NT2/D1 (cell line): Measurements from ENCODE around the gene SEPSECS.

Source experiments
- DNase-seq: peaks from one replicate; pipeline ENCODE4 v3.0.0-alpha.2; 2011; ENCODE audit warnings: low read depth, low spot score
- H3K27me3 ChIP-seq: 2 replicates; pipeline ENCODE4 v1.6.0; 2011; ENCODE audit warnings: mild to moderate bottlenecking; ENCODE audit not compliant: insufficient read length, insufficient read depth
- H3K36me3 ChIP-seq: 2 replicates; pipeline ENCODE4 v1.6.1; 2011; ENCODE audit warnings: mild to moderate bottlenecking, low read length, mixed read lengths; ENCODE audit not compliant: insufficient read depth, insufficient read length
- H3K4me1 ChIP-seq: 2 replicates; pipeline ENCODE4 v1.5.1; 2011; ENCODE audit not compliant: insufficient read depth, insufficient read length
- H3K4me3 ChIP-seq: 2 replicates; pipeline ENCODE4 v1.5.1; 2011; ENCODE audit warnings: low read depth; ENCODE audit not compliant: insufficient read length
- H3K9ac ChIP-seq: 2 replicates; pipeline ENCODE4 v1.6.0; 2011; ENCODE audit warnings: low read depth; ENCODE audit not compliant: insufficient read length
- H3K9me3 ChIP-seq: 2 replicates; pipeline ENCODE4 v1.5.1; 2011; ENCODE audit warnings: mild to moderate bottlenecking, low read length; ENCODE audit not compliant: insufficient read depth
- SUZ12 ChIP-seq: IDR thresholded peaks from 2 replicates; pipeline ENCODE4 v1.6.1; 2011; ENCODE audit not compliant: insufficient read length, insufficient read depth; ENCODE audit errors: extremely low read depth
- YY1 ChIP-seq: IDR thresholded peaks from 2 replicates; pipeline ENCODE4 v1.6.1; 2011; ENCODE audit not compliant: insufficient read length, insufficient read depth
- ZNF274 ChIP-seq: IDR thresholded peaks from 2 replicates; pipeline ENCODE4 v1.6.1; 2011; ENCODE audit warnings: mild to moderate bottlenecking, low read depth, low read length

Gene SEPSECS

DNA sequence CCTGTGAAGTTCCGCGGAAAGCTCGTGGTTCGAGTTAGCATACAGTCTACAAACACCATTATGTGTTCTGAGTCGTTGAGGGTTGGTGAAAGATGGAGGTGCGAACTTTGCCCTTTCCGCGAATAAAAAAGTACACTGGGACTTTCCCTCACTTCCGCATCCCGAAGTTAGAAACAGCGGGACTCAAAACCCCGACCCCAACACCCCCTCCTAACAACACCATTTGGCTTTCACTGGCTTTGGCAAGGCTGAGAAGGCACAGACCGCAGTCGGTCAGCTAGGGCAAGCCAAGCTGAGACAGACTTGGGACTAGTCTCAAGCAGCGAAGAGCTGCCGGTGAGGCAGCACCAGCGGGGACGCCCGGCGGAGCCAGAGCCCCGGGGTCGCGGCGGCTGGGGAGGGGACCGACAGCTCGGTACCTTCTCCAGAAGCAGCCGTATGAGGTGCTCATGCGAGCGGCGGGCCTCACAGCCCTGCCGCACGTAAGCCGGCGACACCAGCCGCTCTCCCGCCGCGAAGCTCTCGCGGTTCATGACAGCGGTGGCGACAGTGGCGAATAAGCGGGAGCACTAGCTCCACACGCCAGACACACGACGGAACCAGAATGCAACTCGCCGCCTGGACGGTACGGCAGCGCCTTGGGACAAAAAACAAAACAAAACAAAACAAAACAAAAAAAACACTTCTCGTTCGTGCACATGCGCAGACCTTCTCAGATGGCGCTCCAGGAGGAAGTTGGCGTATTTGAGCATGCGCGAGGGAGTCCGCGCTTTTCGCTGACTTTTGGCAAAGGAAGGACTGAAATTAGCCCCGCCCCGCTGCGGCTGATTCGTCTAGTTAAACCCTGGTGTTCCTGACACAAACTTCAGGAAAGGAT is at the start of gene SEPSECS:
SEPSECS (minus strand) TSS at position 613 of the 877 bp plus-strand sequence; CDS start at position 533, 80 bp downstream.
- Histone ChIP-seq H3K9ac (peak within 1 kb of the TSS; percentile 91), H3K9me3 (no peaks in the 10 kb centered on the region), H3K4me1 (no peaks in the 10 kb centered on the region), H3K4me3 (peak within 1 kb of the TSS; percentile 79), H3K36me3 (peaks cover 6% of the 10 kb centered on the region), H3K27me3 (no peaks in the 10 kb centered on the region)
- DNase-seq, result peak; percentile 84
- no peak for TF ChIP-seq ZNF274
- no peak for TF ChIP-seq YY1
- no peak for TF ChIP-seq SUZ12

DNA sequence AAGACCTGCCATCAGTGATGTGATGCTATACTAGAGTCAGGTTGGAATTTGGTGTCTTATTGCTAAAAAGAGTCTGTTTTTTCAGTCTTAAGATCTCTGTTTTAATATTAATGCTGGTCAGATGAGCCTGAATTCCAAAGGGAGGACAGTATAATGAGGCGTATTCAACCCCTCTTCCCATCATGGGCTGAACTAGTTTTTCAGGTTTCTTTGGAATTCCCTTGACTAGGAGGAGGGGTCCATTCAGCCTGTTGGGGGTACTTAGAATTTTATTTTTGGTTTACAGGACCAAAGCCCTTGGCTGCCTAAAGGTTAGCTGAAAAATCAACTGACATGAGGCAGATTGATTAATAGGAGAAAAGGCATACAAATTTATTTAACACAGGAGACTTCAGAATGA is 49.5 kb upstream of the SEPSECS start:
- H3K9ac ChIP-seq, result no peak overlapping the region
- H3K4me3 ChIP-seq, result no peak overlapping the region
- no peak for TF ChIP-seq SUZ12
- no peaks in the 10 kb centered on the region for H3K36me3 ChIP-seq
- DNase-seq, result no peak
- H3K9me3 ChIP-seq, result no peaks in the 10 kb centered on the region; the same call in 1 of the 2 replicates
- no peaks in the 10 kb centered on the region for H3K4me1 ChIP-seq
- H3K27me3 ChIP-seq, result no peaks in the 10 kb centered on the region

DNA sequence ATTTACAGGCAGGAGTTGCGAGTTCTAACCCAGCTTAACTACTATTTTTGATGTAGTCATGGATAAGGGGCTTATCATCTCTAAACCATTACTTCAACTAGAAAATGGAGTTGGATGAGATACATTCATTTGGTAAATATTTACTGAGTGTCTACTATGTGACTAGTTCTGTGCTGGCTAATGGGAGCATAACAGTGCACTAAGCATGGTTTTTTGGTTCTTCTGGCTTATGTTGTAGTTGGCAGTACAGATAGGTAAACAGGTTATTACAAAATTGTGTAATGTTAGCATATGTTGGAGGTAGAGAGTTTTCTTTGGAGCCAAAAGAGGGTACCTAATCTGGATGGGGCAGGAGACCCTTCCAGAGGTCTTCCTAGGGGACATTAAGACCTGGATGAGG is 47.7 kb upstream of the SEPSECS start:
- H3K27me3 ChIP-seq, result no peaks in the 10 kb centered on the region
- H3K4me3 ChIP-seq, result no peak overlapping the region
- no peaks in the 10 kb centered on the region for H3K4me1 ChIP-seq
- H3K36me3 ChIP-seq, result no peaks in the 10 kb centered on the region
- DNase-seq, result no peak
- TF ChIP-seq SUZ12, result no peak
- TF ChIP-seq ZNF274, result no peak
- no peak for TF ChIP-seq YY1
- H3K9me3 ChIP-seq, result no peaks in the 10 kb centered on the region; the same call in 1 of the 2 replicates
- H3K9ac ChIP-seq, result no peak overlapping the region

DNA sequence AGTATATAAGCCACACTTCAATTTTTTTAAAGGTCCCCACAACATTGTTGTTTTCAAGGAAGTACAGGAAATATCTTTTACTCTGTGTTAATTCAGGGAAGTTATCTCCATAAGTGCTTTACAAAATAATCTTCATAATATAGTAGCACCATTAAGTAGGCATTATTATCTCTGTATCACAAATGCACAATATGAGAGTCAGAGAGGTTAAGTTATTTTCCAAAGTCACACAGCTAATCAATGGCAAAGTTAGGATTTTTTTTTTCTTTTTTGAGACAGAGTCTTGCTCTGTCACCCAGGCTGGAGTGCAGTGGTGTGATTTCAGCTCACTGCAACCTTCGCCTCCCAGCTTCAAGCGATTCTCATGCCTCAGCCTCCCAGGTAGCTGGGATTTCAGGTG is 38.5 kb upstream of the SEPSECS start:
- no peaks in the 10 kb centered on the region for H3K27me3 ChIP-seq
- DNase-seq, result no peak
- no peak overlapping the region for H3K4me3 ChIP-seq
- H3K4me1 ChIP-seq, result no peaks in the 10 kb centered on the region
- H3K9ac ChIP-seq, result no peak overlapping the region
- no peaks in the 10 kb centered on the region for H3K36me3 ChIP-seq
- H3K9me3 ChIP-seq, result no peaks in the 10 kb centered on the region
- TF ChIP-seq SUZ12, result no peak

DNA sequence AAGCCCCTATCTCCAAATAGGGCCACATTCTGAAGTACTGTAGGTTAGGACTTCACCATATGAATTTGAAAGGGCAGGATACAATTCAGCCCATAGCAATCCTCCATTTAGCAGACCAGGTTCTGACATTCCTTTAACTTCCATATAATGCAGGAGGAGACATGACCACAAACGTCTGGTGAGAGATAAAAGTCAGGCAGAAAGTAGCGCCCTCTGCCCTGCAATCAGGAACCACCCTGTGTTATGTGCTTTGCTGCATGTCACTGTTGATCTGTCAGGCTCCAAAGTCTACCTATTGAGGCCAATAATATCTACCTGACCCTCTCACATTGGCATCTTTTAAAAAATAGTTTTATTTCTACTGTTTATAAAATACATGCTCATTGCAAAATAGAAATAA is 30.2 kb upstream of the SEPSECS start:
- H3K4me3 ChIP-seq, result no peak overlapping the region
- H3K9ac ChIP-seq, result no peak overlapping the region
- no peaks in the 10 kb centered on the region for H3K36me3 ChIP-seq
- no peaks in the 10 kb centered on the region for H3K4me1 ChIP-seq
- H3K9me3 ChIP-seq, result no peaks in the 10 kb centered on the region
- no peaks in the 10 kb centered on the region for H3K27me3 ChIP-seq
- DNase-seq, result peak; percentile 25
- TF ChIP-seq SUZ12, result no peak
- TF ChIP-seq ZNF274, result no peak
- TF ChIP-seq YY1, result no peak

DNA sequence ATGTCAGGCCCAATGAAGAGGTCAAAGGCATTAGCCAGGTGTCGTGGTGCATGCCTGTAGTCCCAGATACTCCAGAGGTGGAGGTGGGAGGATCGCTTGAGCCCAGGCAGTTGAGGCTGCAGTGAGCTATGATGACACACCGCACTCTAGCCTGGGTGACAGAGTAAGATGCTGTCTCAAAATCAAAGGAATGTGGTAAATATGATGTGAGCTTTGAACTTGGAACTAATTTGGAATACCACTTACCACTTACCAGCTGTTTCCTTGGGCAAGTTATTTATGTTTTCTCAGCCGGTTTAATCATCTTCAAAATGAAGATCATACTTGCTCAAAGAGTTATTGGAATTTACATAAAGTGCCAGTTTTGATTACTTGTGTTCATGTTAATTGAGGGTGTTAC is 23.8 kb upstream of the SEPSECS start:
- no peaks in the 10 kb centered on the region for H3K36me3 ChIP-seq
- H3K9me3 ChIP-seq, result no peaks in the 10 kb centered on the region
- no peak overlapping the region for H3K4me3 ChIP-seq
- H3K9ac ChIP-seq, result no peak overlapping the region
- no peaks in the 10 kb centered on the region for H3K4me1 ChIP-seq
- no peak for DNase-seq
- no peak for TF ChIP-seq YY1
- no peak for TF ChIP-seq ZNF274
- no peak for TF ChIP-seq SUZ12
- H3K27me3 ChIP-seq, result no peaks in the 10 kb centered on the region

DNA sequence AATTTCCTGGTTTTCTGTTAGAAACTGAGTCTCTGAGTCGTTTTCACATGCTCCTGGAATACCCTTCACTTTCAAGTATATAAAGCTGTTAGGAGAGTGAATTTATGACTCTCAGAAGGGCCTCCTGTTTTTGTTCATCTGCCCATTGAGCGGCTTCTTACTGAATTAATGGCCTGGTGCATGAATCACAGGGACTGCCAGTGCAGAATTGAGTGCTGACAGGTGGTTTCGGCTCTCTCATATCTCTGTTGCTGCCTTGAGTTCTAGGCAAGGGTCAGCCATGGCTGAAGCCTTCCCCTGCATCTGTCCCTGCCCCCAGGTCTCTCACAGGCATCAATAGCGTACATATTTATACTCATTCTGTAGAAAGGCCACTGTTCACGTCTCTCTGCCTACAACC is 22.7 kb upstream of the SEPSECS start:
- Histone ChIP-seq H3K9ac (no peak overlapping the region), H3K4me1 (no peaks in the 10 kb centered on the region), H3K4me3 (no peak overlapping the region), H3K9me3 (no peaks in the 10 kb centered on the region), H3K27me3 (no peaks in the 10 kb centered on the region), H3K36me3 (no peaks in the 10 kb centered on the region)
- TF ChIP-seq ZNF274 (no peak), SUZ12 (no peak), YY1 (no peak)
- no peak for DNase-seq
